HT-29 (cell line): ENCODE measurements around the gene SAE1. TPM values are rescaled to one million over a fixed set of nuclear protein-coding genes. Genes with fewer than 3 reads are reported as not detected.
A peak's percentile ranks its signal among the peaks of the same experiment; 100 is the strongest.
"Not testable (repeated sequence)": the region's sequence is repeated elsewhere in the genome, so short reads cannot be mapped to it uniquely, and the experiment has no call there.

Experiments
- DNase-seq: peaks from one replicate; pipeline ENCODE4 v3.0.0-alpha.2; 2015; ENCODE audit warnings: low spot score
- total RNA-seq: library from RNA; depleted of rRNA; stranded (reverse); fragments of >200 nt; shearing (Covaris generic); gene quantifications from 2 replicates; pipeline ENCODE4 v1.2.3, GENCODE V29; 2014; rRNA removed

Gene SAE1
- total RNA-seq = 220 and 231 TPM in 2 replicates

- peak; percentile 100 for DNase-seq
These were observed at the start of gene SAE1 for GRCh38 chr19:47130589-47131227. SAE1 (plus strand) TSS chr19:47130835; CDS start chr19:47130931, 96 bp downstream.

GRCh38 chr19:47081095-47081494 lies 49.5 kb upstream of the SAE1 start:
- no peak for DNase-seq

GRCh38 chr19:47082493-47082892 lies 48.1 kb upstream of the SAE1 start:
- no peak for DNase-seq

GRCh38 chr19:47084879-47085439 lies 45.7 kb upstream of the SAE1 start:
- DNase-seq = no peak

GRCh38 chr19:47086280-47086679 lies 44.4 kb upstream of the SAE1 start:
- no peak for DNase-seq

- DNase-seq = no peak
These were observed 40.8 kb upstream of the SAE1 start for GRCh38 chr19:47089767-47090350.

- DNase-seq = no peak
These were observed 37.4 kb upstream of the SAE1 start for GRCh38 chr19:47093254-47093653.

- no peak for DNase-seq
These were observed 36.8 kb upstream of the SAE1 start for GRCh38 chr19:47093841-47094240.

- peak; percentile 84 for DNase-seq
These were observed 35.8 kb upstream of the SAE1 start for GRCh38 chr19:47094557-47095475.

- DNase-seq = no peak
These were observed 35.0 kb upstream of the SAE1 start for GRCh38 chr19:47095476-47096099.

- DNase-seq = peak; percentile 100
These were observed 34.4 kb upstream of the SAE1 start for GRCh38 chr19:47096100-47096704.

- DNase-seq = no peak
These were observed 33.9 kb upstream of the SAE1 start for GRCh38 chr19:47096721-47097120.

GRCh38 chr19:47097396-47098201 lies 33.0 kb upstream of the SAE1 start:
- DNase-seq = no peak

GRCh38 chr19:47098608-47099007 lies 32.0 kb upstream of the SAE1 start:
- no peak for DNase-seq

- no peak for DNase-seq
These were observed 31.0 kb upstream of the SAE1 start for GRCh38 chr19:47099576-47100050.

- no peak for DNase-seq
These were observed 30.3 kb upstream of the SAE1 start for GRCh38 chr19:47100290-47100689.

- DNase-seq = not testable (repeated sequence)
These were observed 29.5 kb upstream of the SAE1 start for GRCh38 chr19:47101116-47101515.

- no peak for DNase-seq
These were observed 28.1 kb upstream of the SAE1 start for GRCh38 chr19:47102346-47103060.

GRCh38 chr19:47104680-47105079 lies 26.0 kb upstream of the SAE1 start:
- no peak for DNase-seq

- no peak for DNase-seq
These were observed 24.8 kb upstream of the SAE1 start for GRCh38 chr19:47105874-47106273.
